K562 (cell line): ENCODE measurements around the gene SKAP1. TPM values are rescaled to one million over a fixed set of nuclear protein-coding genes. Genes with fewer than 3 reads are reported as not detected.

Source experiments
- ASH1L ChIP-seq: fragments of 450-650 bp; IDR thresholded peaks from 2 replicates; pipeline ENCODE4 v1.6.1; 2018; ENCODE audit warnings: borderline replicate concordance, mild to moderate bottlenecking, low read depth; ENCODE audit not compliant: partially characterized antibody
- CEBPB ChIP-seq: fragments of 450-650 bp; IDR thresholded peaks from 2 replicates; pipeline ENCODE4 v1.6.1; 2016; ENCODE audit warnings: missing genetic modification characterization, missing compliant biosample characterization
- CTBP1 ChIP-seq: fragments of 450-650 bp; IDR thresholded peaks from 2 replicates; pipeline ENCODE4 v1.6.1; 2016; ENCODE audit warnings: borderline replicate concordance
- CTCF ChIP-seq, 3 experiments: IDR thresholded peaks in 2 of 3; conservative IDR thresholded peaks in 1 of 3; 2 replicates each; pipeline ENCODE4 v1.5.1; 2011 to 2012; ENCODE audit warnings: low read length in 3 of 3, mild to moderate bottlenecking in 3 of 3, control low read depth in 2 of 3, improper control_type of control experiment in 1 of 3, inconsistent platforms in 1 of 3, low read depth in 1 of 3, mixed read lengths in 1 of 3, moderate library complexity in 1 of 3; ENCODE audit not compliant: insufficient read depth in 2 of 3
- E2F3 ChIP-seq: fragments of 250-450 bp; sonication (Bioruptor Pico); IDR thresholded peaks from 2 replicates; pipeline ENCODE4 v1.4.0; 2020; ENCODE audit warnings: mild to moderate bottlenecking
- EGR1 ChIP-seq: fragments of 450-650 bp; conservative IDR thresholded peaks from 2 replicates; pipeline ENCODE4 v1.6.1; 2017; ENCODE audit warnings: mild to moderate bottlenecking
- ELF4 ChIP-seq: fragments of 450-650 bp; formaldehyde crosslinking; IDR thresholded peaks from 2 replicates; pipeline ENCODE4 v1.4.0; 2022; ENCODE audit warnings: missing genetic modification characterization
- ESRRB ChIP-seq: fragments of 250-450 bp; sonication (Bioruptor Pico); IDR thresholded peaks from 2 replicates; pipeline ENCODE4 v1.5.0; 2020; ENCODE audit warnings: mild to moderate bottlenecking, moderate library complexity, borderline replicate concordance
- KLF13 ChIP-seq: fragments of 450-650 bp; IDR thresholded peaks from 2 replicates; pipeline ENCODE4 v1.6.1; 2016; ENCODE audit warnings: missing genetic modification characterization, low read depth, mild to moderate bottlenecking, missing compliant biosample characterization, moderate library complexity, borderline replicate concordance
- KLF16 ChIP-seq: IDR thresholded peaks from 2 replicates; pipeline ENCODE4 v1.6.1; 2016; ENCODE audit warnings: antibody characterized with exemption
- L3MBTL2 ChIP-seq: fragments of 450-650 bp; IDR thresholded peaks from 2 replicates; pipeline ENCODE4 v1.6.1; 2016; ENCODE audit warnings: mild to moderate bottlenecking, moderate library complexity
- MAZ ChIP-seq, 2 experiments: fragments of 450-650 bp in 1 of 2; sonication (generic) in 1 of 2; formaldehyde crosslinking; IDR thresholded peaks in 1 of 2; conservative IDR thresholded peaks in 1 of 2; 2 replicates each; pipeline versions ENCODE4 v1.4.0 to v1.5.0; 2020; ENCODE audit warnings: mild to moderate bottlenecking in 1 of 2, missing genetic modification reagents in 1 of 2
- MEIS2 ChIP-seq: fragments of 450-650 bp; IDR thresholded peaks from 2 replicates; pipeline ENCODE4 v1.6.1; 2014; ENCODE audit warnings: mild to moderate bottlenecking; ENCODE audit not compliant: partially characterized antibody
- NEUROD1 ChIP-seq: fragments of 150-350 bp; IDR thresholded peaks from 2 replicates; pipeline ENCODE4 v1.6.1; 2014; ENCODE audit warnings: borderline replicate concordance, low read length, low read depth; ENCODE audit not compliant: partially characterized antibody
- NR2C2 ChIP-seq, 2 experiments: fragments of 200-800 bp in 1 of 2; sonication (Bioruptor generic) in 1 of 2; sonication (generic) in 1 of 2; formaldehyde crosslinking in 1 of 2; IDR thresholded peaks; 2 replicates each; pipeline versions ENCODE4 v1.6.1 to v1.8.0; 2016 to 2022; ENCODE audit warnings: mild to moderate bottlenecking in 1 of 2, missing compliant biosample characterization in 1 of 2, missing genetic modification characterization in 1 of 2, missing genetic modification reagents in 1 of 2
- NR3C1 ChIP-seq: sonication (generic); formaldehyde crosslinking; IDR thresholded peaks from 2 replicates; pipeline ENCODE4 v1.8.1; 2022; ENCODE audit warnings: missing genetic modification reagents
- PHB ChIP-seq: fragments of 250-450 bp; sonication (Bioruptor Pico); IDR thresholded peaks from 2 replicates; pipeline ENCODE4 v1.5.0; 2021
- RNF2 ChIP-seq: sonication (generic); IDR thresholded peaks from 2 replicates; pipeline ENCODE4 v1.6.1; 2016
- SMC3 ChIP-seq: conservative IDR thresholded peaks from 2 replicates; pipeline ENCODE4 v1.6.1; 2011; ENCODE audit warnings: low read depth, low read length, improper control_type of control experiment; ENCODE audit not compliant: insufficient read depth
- SOX6 ChIP-seq: fragments of 450-650 bp; IDR thresholded peaks from 2 replicates; pipeline ENCODE4 v1.6.1; 2014; ENCODE audit warnings: mild to moderate bottlenecking
- VEZF1 ChIP-seq: fragments of 200-800 bp; sonication (Bioruptor generic); IDR thresholded peaks from 2 replicates; pipeline ENCODE4 v1.6.1; 2017; ENCODE audit warnings: missing genetic modification characterization, missing compliant biosample characterization
- XRCC5 ChIP-seq: fragments of 200-400 bp; formaldehyde crosslinking; IDR thresholded peaks from 2 replicates; pipeline ENCODE4 v1.6.1; 2017; ENCODE audit warnings: low read depth, mild to moderate bottlenecking, low read length
- ZBTB12 ChIP-seq: fragments of 250-450 bp; sonication (Bioruptor Pico); IDR thresholded peaks from 2 replicates; pipeline ENCODE4 v1.4.0; 2020
- ZNF408 ChIP-seq: fragments of 250-450 bp; sonication (Bioruptor Pico); IDR thresholded peaks from 2 replicates; pipeline ENCODE4 v1.4.0; 2020; ENCODE audit warnings: low read depth, mild to moderate bottlenecking, moderate library complexity
- polyA plus RNA-seq, 8 experiments: library from polyadenylated mRNA; depleted of rRNA in 4 of 8; stranded (reverse) in 5 of 8; unstranded in 3 of 8; fragments of >200 nt; fragmentation: Nextera tagmentation in 2 of 8; fragmentation: Illumina TruSeq in 1 of 8; extraction: Ambion mirVana in 2 of 8; extraction: Trizol in 1 of 8; gene quantifications; 2 replicates each; pipeline versions ENCODE4 v1.2.1 to v1.2.3, GENCODE V29; 2011 to 2014; ENCODE audit warnings: inconsistent platforms in 1 of 8, missing spikeins in 1 of 8
- total RNA-seq, 7 experiments: library from RNA; depleted of rRNA in 6 of 7; stranded (reverse); fragments of >200 nt in 6 of 7; fragmentation: Illumina TruSeq in 2 of 7; extraction: Trizol in 2 of 7; gene quantifications; 2 replicates each; pipeline versions ENCODE4 v1.2.1 to v1.2.3, GENCODE V29; 2011 to 2021; ENCODE audit warnings: low replicate concordance in 1 of 7

Gene SKAP1
- total and polyA plus RNA-seq, 9 of the 15 experiments (the other 6 are each of a cell fraction or from before 2014, with no cell fraction given), result 0.06 to 0.80 (median 0.10) TPM; not detected in 4

GRCh38 chr17:48457080-48457836, 27.2 kb upstream of the SKAP1 start (continued):
- TF ChIP-seq CTCF (IDR thresholded peaks at IDR 0.05 in 2 of 3, conservative IDR thresholded peaks at IDR 0.05 in 1 of 3; ENCODE audit: insufficient read depth in 2 of 3, low read depth in 1 of 3, low read length in 3 of 3), result peak; percentile 88 to 98 (median 91)
- TF ChIP-seq KLF13 (tag), result no peak
- no peak for TF ChIP-seq ESRRB (CRISPR knock-in tag)
- TF ChIP-seq ZBTB12 (CRISPR knock-in tag), result no peak
- TF ChIP-seq NEUROD1, result peak; percentile 37
- TF ChIP-seq KLF16, result peak; percentile 72
- TF ChIP-seq VEZF1 (CRISPR knock-in tag), result peak; percentile 89
- peak; percentile 79 for TF ChIP-seq SMC3
- peak; percentile 63; the same call in 1 of the 2 replicates for TF ChIP-seq CTBP1
- TF ChIP-seq ZNF408 (CRISPR knock-in tag), result no peak
- TF ChIP-seq EGR1, result no peak; the same call in 1 of the 2 replicates
- TF ChIP-seq XRCC5, result 0 out of 2 replicates have a peak, but pooled peaks have one; percentile 53
- no peak for TF ChIP-seq NR2C2 (CRISPR knock-in tag; IDR thresholded peaks at IDR 0.05)
- TF ChIP-seq NR2C2 (tag; IDR thresholded peaks at IDR 0.05), result no peak
- TF ChIP-seq ELF4 (CRISPR knock-in tag), result no peak
- peak; percentile 43; the same call in 1 of the 2 replicates for TF ChIP-seq SOX6
- TF ChIP-seq CEBPB (tag), result peak; percentile 72
- peak in 1 of 2 experiments; percentile 80; a peak in 2 of 4 replicates for TF ChIP-seq MAZ (CRISPR knock-in tag; conservative IDR thresholded peaks at IDR 0.05 in 1 of 2, IDR thresholded peaks at IDR 0.05 in 1 of 2)
- TF ChIP-seq E2F3 (CRISPR knock-in tag), result no peak
- TF ChIP-seq NR3C1 (CRISPR knock-in tag), result no peak
- TF ChIP-seq RNF2, result 0 out of 2 replicates have a peak, but pooled peaks have one; percentile 12
- peak; percentile 80 for TF ChIP-seq L3MBTL2
- TF ChIP-seq ASH1L, result no peak
- TF ChIP-seq PHB (CRISPR knock-in tag), result no peak
- no peak for TF ChIP-seq MEIS2
